ENCODE results near the gene PIK3IP1. TPM values are rescaled to one million over a fixed set of nuclear protein-coding genes. Genes with fewer than 3 reads are reported as not detected.

The PIK3IP1 gene
- total and polyA plus RNA-seq, 3 donors from 2014 or later = 42.4 to 89.2 (median 65.9) TPM

GRCh38 chr22:31277741-31278140, 14.5 kb downstream of the PIK3IP1 start:
- H3K4me1 ChIP-seq = peaks cover 8% of the 10 kb centered on the region
- peak overlapping the region in 1 of 2 donors; percentile 5 for H3K27ac ChIP-seq
- H3K9me3 ChIP-seq = no peaks in the 10 kb centered on the region
- H3K36me3 ChIP-seq (ENCODE audit: low read depth, missing control alignments) = no peaks in the 10 kb centered on the region
- WGBS, 2 donors = 72 to 74% methylated on average over 5 of the region's 5 CpGs
- no peak for TF ChIP-seq POLR2A (IDR thresholded peaks at IDR 0.05)
- no peak for TF ChIP-seq CTCF (IDR thresholded peaks at IDR 0.05)
- DNase-seq = no peak
- no peaks in the 10 kb centered on the region for H3K27me3 ChIP-seq
- intact Hi-C loops (cut with DNase I; ENCODE audit: low total_unique reads) = loop anchor here (10.0 kb wide), 1 partner anchor 73 kb away; no protein-coding TSS in a partner anchor
- H3K4me3 ChIP-seq = no peak overlapping the region

GRCh38 chr22:31276426-31277167, 15.7 kb downstream of the PIK3IP1 start:
- Histone ChIP-seq H3K36me3 (ENCODE audit: low read depth, missing control alignments) (no peaks in the 10 kb centered on the region), H3K4me3 (peak overlapping the region in 1 of 2 donors; percentile 4), H3K4me1 (peaks cover 16% of the 10 kb centered on the region), H3K27ac (no peak overlapping the region), H3K27me3 (no peaks in the 10 kb centered on the region), H3K9me3 (no peaks in the 10 kb centered on the region)
- 68 to 78% methylated on average over 36 to 47 of the region's 69 CpGs for WGBS, 2 donors
- TF ChIP-seq CTCF (IDR thresholded peaks at IDR 0.05) (no peak), POLR2A (IDR thresholded peaks at IDR 0.05) (no peak)
- no peak for DNase-seq
- intact Hi-C loops (cut with DNase I; ENCODE audit: low total_unique reads) = loop anchor here (10.0 kb wide), 1 partner anchor 72 kb away; no protein-coding TSS in a partner anchor

GRCh38 chr22:31275576-31275975, 16.7 kb downstream of the PIK3IP1 start:
- H3K4me1 ChIP-seq = peaks cover 24% of the 10 kb centered on the region
- no peaks in the 10 kb centered on the region for H3K27me3 ChIP-seq
- DNase-seq = no peak
- no peaks in the 10 kb centered on the region for H3K9me3 ChIP-seq
- TF ChIP-seq POLR2A (IDR thresholded peaks at IDR 0.05) (no peak), CTCF (IDR thresholded peaks at IDR 0.05) (no peak)
- H3K27ac ChIP-seq = no peak overlapping the region
- no peaks in the 10 kb centered on the region for H3K36me3 ChIP-seq (ENCODE audit: low read depth, missing control alignments)
- 68 to 90% methylated on average over 5 of the region's 5 CpGs for WGBS, 2 donors
- intact Hi-C loops (cut with DNase I; ENCODE audit: low total_unique reads) = loop anchor here (10.0 kb wide), 1 partner anchor 71 kb away; no protein-coding TSS in a partner anchor
- H3K4me3 ChIP-seq = no peak overlapping the region

GRCh38 chr22:31275018-31275417, 17.3 kb downstream of the PIK3IP1 start:
- no peak overlapping the region for H3K4me3 ChIP-seq
- 83 to 85% methylated on average over 6 of the region's 6 CpGs for WGBS, 2 donors
- no peaks in the 10 kb centered on the region for H3K27me3 ChIP-seq
- TF ChIP-seq CTCF (IDR thresholded peaks at IDR 0.05) = no peak
- no peak for TF ChIP-seq POLR2A (IDR thresholded peaks at IDR 0.05)
- no peaks in the 10 kb centered on the region for H3K36me3 ChIP-seq (ENCODE audit: low read depth, missing control alignments)
- intact Hi-C loops (cut with DNase I; ENCODE audit: low total_unique reads) = loop anchor here (10.0 kb wide), 1 partner anchor 70 kb away; no protein-coding TSS in a partner anchor
- DNase-seq = no peak
- H3K4me1 ChIP-seq = peaks cover 24% of the 10 kb centered on the region
- H3K9me3 ChIP-seq = no peaks in the 10 kb centered on the region
- H3K27ac ChIP-seq = no peak overlapping the region
